C1 segment of cervical spinal cord (tissue), 14 donors: ENCODE data around the gene KSR1.
"Not testable (repeated sequence)": the region's sequence is repeated elsewhere in the genome, so short reads cannot be mapped to it uniquely, and the experiment has no call there.

ENCODE experiments used
- DNase-seq, 14 donors: peaks; one replicate each; lab custom pipeline; 2025; lab: John Stamatoyannopoulos, UW

KSR1 gene

DNA sequence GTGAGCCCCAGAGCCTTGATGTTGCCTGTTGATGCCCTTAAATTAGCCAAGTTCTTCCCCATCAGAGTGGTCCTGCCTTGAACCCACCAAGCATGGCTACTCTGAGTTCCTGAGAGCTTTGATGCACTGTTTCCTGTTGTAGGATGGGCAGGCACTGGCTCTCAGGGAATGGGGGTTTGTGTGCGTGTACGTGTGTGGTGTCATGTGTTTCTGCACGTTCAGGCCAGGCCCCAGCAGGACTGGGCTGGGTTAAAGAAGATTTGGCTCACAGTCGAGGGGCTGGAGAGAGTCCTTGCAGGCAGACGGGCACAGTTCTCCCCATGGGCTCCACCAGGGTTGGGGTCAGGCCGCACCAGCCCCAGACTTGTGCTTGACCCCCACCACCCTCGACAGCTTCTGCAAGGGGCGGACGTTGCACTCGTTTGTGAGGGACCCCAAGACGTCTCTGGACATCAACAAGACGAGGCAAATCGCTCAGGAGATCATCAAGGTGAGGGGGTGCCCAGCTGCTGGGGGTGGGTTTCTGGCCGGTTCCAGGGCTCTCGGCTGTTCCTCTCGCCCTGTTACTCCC lies 151.4 kb downstream of the KSR1 start:
- DNase-seq, result no peak

DNA sequence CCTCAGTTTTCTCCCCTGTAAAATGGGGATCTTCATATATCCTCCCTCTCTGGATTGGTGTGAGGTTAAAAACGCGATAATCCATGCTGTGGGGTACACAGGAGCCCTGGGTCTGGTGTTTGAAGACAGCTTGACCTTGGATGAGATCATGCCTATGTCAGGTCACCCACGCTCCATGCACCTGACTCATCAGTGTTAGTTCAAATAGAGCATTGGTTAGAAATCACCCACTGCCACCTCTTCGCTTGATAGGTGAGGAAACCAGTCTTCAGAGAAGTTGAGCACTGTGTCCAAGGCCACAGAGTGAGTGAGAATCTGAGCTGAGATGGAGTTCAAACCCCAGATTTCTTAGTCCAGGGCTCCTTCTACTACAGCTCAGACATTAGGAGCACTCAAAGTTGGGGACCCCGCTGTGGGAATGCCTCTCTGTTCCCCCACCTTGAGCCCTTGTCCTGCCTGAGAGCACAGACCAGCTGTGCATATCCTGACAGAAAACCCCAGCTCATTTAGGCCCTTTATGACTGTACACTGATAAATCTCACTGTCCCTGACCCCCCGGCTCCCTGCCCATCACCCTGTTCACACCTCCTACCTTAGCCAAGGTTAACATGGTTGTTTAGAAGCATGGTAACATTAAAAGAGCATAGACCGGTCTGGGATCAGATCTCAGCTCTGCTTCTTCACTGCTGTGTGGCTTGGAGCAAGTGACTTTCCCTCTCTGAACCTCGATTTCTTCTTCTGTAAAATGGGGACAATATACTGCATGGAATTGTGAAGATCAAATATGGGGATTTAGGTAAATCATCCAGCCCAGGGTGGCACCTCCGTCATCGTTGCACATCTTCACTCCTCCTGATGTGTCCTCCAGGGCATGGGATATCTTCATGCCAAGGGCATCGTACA lies 152.3 kb downstream of the KSR1 start:
- DNase-seq, result no peak

- DNase-seq, result peak in 3 of 14 donors; percentile 4 to 28 (median 9)
Observed at GRCh38 chr17:27609611-27610303, 153.5 kb downstream of the KSR1 start.

DNA sequence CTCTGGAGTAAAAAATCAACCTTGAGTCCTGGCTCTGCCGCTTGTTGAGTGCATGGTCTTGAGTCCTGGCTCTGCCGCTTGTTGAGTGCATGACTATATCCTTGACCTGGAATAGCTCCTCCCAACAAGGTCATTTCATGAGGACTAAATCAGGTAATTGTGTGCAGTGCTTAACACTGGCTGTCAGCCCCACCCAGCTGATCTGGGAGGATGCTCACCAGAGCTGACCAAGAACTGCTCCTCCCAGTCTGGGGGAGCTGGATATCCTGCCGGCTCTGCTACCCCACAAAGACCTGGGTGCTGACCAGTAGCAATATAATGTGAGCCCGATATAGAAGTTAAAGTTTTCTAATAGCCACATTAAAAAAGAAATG lies 154.0 kb downstream of the KSR1 start:
- no peak for DNase-seq

DNA sequence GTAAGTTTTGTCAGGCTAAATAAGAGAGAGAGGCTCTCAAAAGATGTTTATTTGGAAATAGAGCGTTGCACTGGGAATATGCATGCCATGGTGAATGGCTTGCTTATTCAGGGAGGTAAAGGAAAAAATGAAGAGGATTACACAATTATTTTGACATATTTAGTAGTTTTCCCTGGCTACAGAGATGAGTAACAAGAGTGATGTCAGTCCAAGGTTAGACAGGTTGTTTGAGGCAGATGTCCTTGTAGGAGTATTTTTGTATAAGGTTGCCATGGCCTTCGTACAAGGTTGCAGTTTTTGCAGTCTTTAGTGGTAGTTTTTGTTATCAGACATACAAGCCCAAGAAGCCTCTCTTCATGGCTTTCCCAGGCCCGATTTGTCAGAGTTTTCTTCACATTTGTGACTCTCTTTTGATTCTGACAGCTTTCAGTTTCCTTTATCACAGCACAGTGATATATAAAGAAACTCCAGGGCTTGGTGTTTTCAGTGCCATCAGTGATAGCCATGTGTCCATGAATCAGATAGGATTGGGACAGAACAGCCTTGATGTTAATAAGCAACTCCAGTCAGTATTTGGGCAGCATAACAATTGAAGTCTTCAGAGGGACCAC lies 156.0 kb downstream of the KSR1 start:
- no peak for DNase-seq

GRCh38 chr17:27613433-27613832 lies 157.2 kb downstream of the KSR1 start:
- DNase-seq, result no peak

- no peak for DNase-seq
Observed at GRCh38 chr17:27615121-27615520, 158.9 kb downstream of the KSR1 start.

- no peak for DNase-seq
Observed at GRCh38 chr17:27616414-27616813, 160.2 kb downstream of the KSR1 start.

DNA sequence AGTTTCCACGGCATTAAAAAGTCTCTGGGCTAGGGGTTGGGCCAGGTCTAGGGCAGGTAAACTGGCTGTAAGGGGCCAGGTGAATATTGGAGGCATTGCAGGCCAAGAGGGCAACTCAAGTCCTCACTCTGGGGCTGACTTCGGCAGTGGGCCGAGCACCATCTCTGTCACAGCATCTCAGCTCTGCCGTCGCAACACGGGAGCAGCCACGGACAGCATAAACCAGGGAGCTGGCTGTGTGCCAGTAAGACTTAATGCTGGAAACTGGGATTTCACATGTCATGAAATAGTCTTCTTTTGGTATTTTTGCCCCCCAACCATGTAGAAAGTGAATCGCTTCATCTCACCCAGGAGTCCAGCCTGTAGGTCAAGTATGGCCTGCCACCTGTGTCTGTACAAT lies 162.2 kb downstream of the KSR1 start:
- DNase-seq, result no peak

GRCh38 chr17:27620721-27621120 lies 164.5 kb downstream of the KSR1 start:
- DNase-seq, result no peak

GRCh38 chr17:27621536-27621935 lies 165.3 kb downstream of the KSR1 start:
- peak in 6 of 14 donors; percentile 26 to 59 (median 40) for DNase-seq

DNA sequence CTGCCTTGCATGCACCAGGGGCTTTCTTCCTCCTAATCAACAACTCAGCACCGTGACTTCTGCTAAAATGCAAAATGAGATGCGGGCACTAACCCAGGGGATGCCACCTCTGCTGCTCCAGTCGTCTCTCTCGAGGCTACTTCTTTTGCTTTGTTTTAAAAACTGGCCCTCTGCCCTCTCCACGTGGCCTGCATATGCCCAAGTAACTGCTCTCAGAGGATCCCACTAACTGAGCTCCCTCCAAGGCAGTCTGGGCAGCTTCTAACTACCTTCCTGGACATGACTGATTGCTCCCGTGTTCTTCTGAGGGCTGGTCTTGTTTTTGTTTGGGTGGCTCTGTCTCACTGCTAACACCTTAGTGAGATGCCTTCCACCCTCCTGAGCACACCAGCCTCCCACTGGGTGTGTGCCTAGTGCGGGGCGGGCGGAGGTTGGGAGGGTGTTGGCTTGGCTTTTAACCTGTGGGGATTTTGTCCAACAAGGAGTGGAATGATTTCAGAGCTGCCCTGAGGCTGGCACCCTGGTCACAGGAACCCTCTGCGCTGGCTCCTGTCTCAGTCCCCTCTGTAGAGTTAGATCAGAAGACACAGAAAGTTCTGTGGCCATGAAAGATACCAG lies 165.8 kb downstream of the KSR1 start:
- no peak for DNase-seq

GRCh38 chr17:27622986-27623385 lies 166.7 kb downstream of the KSR1 start:
- peak in 3 of 14 donors; percentile 15 to 39 (median 21) for DNase-seq

GRCh38 chr17:27623614-27624013 lies 167.4 kb downstream of the KSR1 start:
- DNase-seq, result no peak

DNA sequence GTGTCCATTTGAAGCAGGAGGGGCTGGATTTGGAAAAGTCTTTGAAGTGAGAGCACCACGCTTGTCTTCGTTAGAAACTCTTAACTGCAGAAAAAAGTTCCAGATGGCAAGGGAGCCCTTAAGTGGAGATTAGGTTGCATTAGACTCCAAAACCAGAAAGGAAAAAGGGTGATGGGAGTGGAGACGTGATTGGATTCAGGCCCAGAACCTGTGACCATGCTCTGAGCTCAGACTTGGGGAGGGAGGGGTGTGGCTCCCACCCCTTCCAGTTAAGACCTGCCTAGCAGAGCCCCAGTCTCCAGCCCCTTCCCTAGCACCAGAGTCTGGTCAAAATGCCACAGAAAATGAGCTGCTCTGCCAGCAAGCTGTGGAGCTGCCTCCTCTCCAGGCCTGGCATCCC lies 168.3 kb downstream of the KSR1 start:
- no peak for DNase-seq

DNA sequence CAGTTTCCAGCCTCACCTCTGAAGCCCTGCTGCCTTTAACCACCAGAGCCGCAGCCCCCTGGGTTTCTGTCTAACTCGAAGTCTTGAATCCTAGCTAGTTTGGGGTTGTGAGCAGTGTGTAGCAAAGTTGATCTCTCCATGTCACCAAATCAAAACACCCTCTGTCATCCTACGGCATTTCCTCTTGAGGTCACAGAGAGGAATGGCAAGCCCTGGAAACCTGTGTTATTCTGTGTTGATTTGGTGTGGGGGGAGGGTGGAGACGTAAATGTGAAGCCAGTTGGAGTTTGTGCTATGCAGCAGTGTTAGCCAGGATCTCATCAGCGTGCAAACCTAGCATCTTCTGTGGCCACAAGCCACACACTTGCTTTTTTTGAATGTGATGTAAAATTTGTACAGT lies 169.6 kb downstream of the KSR1 start:
- DNase-seq, result no peak

DNA sequence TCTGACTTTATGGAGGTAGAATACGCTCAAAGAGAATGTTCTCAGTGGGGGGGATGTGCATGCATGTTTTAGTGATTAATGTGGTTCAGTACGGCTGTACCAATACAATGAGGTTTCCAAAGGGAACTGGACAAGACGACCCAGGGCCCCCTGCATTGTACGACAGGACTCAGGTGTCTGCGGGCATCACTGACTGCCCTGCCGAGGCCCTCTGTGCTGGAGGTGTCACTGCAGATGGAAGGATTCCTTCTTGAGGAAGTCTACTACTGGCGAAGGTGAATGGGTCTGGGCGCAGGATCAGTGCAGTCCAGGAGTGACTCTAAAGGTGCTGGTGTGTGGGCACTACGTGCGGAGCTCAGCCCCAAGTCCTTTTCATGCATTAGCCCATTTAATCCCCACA lies 171.3 kb downstream of the KSR1 start:
- no peak for DNase-seq

GRCh38 chr17:27628376-27628775 lies 172.1 kb downstream of the KSR1 start:
- DNase-seq, result no peak

- DNase-seq, result not testable (repeated sequence)
Observed at GRCh38 chr17:27629260-27629659, 173.0 kb downstream of the KSR1 start.

- DNase-seq, result peak in 2 of 14 donors; percentile 14 to 27
Observed at GRCh38 chr17:27630607-27631410, 174.6 kb downstream of the KSR1 start, which contains the start of gene LGALS9. Gene LGALS9 (plus strand): TSS chr17:27631188. CDS start chr17:27631266, 78 bp downstream.

GRCh38 chr17:27631411-27631760 lies 175.1 kb downstream of the KSR1 start:
- DNase-seq, result peak in 2 of 14 donors; percentile 24 to 27
